Measurements from ENCODE around the gene ATP10A.

ATP10A gene

GRCh38 chr15:25797035-25797434 is 66.1 kb downstream of the ATP10A start:
- in situ Hi-C loops (cut with HindIII; ENCODE audit: low sequenced_read_pairs) = no loop called here

DNA sequence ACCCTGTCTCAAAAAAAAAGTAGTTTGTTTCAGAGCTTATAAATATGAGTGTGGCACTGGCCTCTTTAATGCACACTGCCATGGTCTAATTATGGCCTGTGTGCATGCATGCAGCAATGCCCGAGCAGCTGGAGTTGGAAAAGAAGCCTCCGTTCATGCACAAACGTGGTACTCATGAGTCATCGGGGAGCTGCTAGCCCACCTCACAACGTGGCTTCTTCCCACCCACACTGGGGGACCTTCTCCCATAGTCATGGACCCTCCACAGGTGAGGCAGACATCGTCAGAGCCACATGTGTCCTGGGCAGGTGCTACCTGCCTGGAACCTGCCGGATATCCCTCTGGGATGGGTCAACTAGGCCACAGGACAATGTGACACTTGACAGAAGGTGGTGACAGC is 66.7 kb downstream of the ATP10A start:
- in situ Hi-C loops (cut with HindIII; ENCODE audit: low sequenced_read_pairs) = no loop called here

DNA sequence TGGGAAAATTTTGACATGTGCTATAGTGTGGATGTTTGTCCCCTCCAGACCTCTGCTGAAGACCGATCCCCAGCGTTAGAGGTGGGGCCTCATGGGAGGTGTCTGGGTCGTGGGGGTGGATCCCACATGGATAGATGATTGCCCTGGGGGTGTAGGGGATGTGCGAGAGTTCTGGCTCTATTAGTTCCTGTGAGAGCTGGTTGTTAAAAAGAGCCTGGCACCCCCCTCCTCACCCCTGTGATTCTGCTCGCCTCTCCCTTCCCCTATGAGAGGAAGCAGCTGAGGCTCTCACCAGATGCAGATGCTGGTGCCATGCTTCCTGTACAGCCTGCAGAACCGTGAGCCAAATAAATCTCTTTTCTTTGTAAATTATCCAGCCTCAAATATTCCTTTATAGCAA is 67.4 kb downstream of the ATP10A start:
- in situ Hi-C loops (cut with HindIII; ENCODE audit: low sequenced_read_pairs) = no loop called here

DNA sequence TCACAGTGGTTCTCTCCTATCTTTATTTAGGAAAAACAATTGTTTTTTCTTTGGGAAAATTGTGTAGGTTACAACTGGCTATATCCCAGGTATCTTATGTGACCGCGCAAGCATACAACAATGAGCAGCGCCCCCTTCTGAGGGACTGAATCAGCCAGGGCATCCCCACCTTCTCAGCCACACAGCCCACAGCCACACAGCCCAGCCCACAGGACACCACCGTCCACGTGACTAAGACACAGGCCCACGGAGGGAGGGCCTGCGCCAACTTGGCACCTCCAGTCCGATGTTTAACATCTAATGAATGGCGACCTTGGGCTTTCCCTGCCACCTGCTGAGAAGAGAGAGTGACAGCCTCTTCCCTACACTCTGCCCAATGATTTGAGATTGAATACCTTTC is 68.1 kb downstream of the ATP10A start:
- in situ Hi-C loops (cut with HindIII; ENCODE audit: low sequenced_read_pairs) = no loop called here

DNA sequence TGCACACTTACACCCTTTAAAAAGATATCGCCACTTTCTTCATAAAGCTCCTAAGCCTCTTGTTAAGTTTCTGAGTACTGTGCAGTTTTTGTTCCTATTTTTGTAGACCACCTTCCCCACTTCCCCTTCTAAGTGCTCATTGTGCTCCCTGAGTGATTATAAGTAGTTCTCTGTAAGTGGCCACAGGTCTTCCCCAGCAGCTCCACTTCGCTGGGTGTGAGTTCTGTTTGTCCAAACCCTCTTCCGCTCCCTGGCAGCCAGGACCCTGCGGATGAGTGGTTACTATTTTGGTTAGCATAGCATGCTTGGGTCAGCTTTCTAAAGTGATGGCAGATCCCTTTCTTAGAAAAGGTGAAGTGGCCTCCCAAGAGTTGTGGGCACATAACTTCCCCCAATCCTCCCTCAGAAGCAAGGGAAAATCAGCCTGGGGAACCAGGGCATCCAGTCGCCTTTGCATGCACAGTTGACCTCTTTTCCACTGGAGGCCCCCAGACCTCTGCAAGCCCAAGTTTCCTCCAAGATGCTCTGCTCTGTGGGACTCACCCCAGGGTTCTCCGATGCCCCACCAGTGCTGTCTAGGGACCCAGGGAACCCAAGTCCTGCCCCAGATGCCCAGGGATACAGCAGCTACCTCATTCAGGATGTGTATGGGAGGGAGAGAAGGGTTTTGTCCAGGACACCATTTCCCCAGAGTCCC is 69.6 kb downstream of the ATP10A start:
- in situ Hi-C loops (cut with HindIII; ENCODE audit: low sequenced_read_pairs) = no loop called here

DNA sequence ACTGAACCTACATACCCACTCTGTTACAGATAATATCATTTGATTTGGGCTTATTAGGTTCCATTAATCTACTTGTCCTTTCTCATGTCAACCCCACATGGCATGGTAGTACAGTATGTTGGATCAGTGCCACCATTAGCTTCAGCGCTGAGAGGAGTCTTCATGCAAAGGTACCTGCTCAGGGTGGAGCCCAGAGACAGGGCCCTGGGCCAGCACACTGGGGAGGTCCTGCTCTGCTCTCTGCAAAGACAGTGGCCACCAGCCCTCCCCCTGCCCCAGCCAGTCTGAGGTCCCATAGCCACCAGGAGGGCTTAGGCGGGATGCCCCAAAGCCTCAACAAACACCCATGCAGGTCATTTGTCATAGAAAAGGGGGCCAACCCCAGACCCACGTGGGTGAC is 71.0 kb downstream of the ATP10A start:
- in situ Hi-C loops (cut with HindIII; ENCODE audit: low sequenced_read_pairs) = no loop called here

- in situ Hi-C loops (cut with HindIII; ENCODE audit: low sequenced_read_pairs) = no loop called here
These were observed 73.0 kb downstream of the ATP10A start for GRCh38 chr15:25790000-25790660.

DNA sequence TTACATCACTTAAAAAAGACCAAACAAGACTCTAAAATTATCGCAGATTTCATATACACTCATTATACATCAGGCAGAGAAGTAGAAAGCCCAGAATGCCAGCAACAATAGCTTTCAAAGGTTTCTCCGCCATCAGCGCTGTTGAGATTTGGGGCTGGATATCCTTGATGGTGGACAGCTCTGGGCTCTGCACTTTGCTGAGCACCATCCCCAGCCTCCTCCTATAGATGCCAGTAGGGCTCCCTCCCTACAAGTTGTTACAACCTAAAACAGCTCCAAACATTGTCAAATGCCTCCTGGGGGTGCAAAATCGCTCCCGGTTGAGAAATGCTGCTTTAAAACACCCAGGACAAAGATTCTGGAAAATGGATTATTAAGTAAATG is 73.5 kb downstream of the ATP10A start:
- in situ Hi-C loops (cut with HindIII; ENCODE audit: low sequenced_read_pairs) = no loop called here

- in situ Hi-C loops (cut with HindIII; ENCODE audit: low sequenced_read_pairs) = no loop called here
These were observed 73.9 kb downstream of the ATP10A start for GRCh38 chr15:25789211-25789610.

DNA sequence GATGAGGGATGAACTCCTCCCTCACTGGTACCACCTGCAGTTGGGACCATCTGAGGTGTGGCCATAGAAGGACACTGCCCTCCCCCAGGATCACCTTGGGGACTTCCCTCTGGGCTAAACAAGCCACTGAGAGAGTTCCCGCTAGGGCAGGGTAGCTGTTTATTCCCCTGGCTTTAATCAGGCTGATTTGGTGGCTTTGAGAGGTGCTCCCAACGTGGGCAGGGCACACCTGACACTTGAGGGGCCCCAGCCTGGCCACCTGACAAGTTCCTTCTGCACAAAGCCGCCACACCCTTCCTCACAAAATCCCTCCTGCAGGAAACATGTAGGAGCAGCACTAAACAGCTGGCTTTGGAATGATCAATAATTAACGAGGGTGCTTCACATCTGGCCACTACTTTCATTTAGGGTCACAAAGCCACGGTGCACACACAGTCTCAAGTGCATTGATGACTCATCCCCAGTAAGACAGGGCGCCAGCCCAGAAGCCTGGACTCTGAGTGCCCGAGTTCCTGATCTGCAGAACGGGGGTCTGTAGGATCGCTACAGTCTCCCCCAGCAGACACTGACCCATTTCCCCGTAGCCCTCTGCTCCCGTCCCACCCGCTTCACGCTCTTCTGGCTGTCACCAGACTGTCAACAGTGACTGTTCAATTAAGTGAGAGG is 75.1 kb downstream of the ATP10A start:
- in situ Hi-C loops (cut with HindIII; ENCODE audit: low sequenced_read_pairs) = no loop called here

DNA sequence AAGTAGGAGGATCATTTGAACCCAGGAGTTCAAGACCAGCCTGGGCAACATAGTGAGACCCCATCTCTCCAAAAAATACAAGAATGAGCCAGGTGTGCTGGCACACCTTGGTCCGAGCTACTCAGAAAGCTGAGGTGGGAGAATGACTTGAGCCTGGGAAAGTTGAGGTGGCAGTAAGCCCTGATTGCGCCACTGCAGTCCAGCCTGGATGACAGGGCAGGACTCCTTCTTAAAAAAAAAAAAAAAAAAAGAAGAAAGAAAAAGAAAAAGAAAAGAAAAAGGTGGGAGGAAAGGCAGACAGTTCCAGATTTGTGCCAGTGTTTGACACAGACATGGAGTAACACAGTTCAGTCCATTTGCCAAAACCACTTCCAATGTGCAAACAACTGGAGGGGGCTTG is 75.7 kb downstream of the ATP10A start:
- in situ Hi-C loops (cut with HindIII; ENCODE audit: low sequenced_read_pairs) = no loop called here

DNA sequence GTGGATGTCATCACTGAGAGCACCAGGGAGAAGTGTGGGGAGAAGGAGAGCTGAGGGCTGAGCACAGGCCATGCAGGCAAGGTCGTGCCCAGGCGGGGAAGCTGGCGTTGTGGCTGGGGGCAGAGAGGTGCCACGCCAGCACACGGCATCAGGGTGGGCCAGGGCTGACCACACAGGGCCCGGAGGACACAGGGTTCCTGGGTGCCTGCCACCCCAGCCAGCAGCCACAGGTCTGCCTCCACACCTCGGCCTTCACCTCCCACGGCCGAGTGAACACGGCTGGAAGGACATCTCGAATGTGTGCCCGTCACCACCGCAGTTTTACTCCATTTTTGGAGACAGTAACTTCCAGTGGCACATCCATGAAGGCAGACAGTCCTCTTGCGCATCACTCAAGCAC is 77.1 kb downstream of the ATP10A start:
- in situ Hi-C loops (cut with HindIII; ENCODE audit: low sequenced_read_pairs) = no loop called here

DNA sequence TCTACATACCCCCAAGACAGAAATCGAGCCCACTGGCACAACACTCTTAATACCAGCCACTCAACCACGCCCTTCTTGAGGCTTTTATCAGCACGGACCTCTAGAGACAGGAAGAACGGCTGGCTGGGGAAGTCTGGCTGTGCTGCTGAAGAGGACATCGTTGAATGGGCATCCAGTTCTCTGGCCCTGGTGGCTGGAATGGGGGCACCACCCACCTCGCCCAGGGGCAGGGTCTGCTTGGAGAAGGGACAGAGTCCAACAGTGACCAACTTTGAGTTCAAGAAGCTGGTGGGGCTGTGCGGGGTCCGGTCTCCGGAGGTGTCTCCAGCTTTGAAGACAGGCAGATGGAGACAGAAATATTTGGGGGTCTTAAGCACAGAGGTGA is 77.5 kb downstream of the ATP10A start:
- in situ Hi-C loops (cut with HindIII; ENCODE audit: low sequenced_read_pairs) = no loop called here

GRCh38 chr15:25784876-25785640 is 78.1 kb downstream of the ATP10A start:
- in situ Hi-C loops (cut with HindIII; ENCODE audit: low sequenced_read_pairs) = no loop called here

GRCh38 chr15:25783607-25784540 is 79.3 kb downstream of the ATP10A start:
- in situ Hi-C loops (cut with HindIII; ENCODE audit: low sequenced_read_pairs) = no loop called here

- in situ Hi-C loops (cut with HindIII; ENCODE audit: low sequenced_read_pairs) = no loop called here
These were observed 80.0 kb downstream of the ATP10A start for GRCh38 chr15:25783134-25783533.

DNA sequence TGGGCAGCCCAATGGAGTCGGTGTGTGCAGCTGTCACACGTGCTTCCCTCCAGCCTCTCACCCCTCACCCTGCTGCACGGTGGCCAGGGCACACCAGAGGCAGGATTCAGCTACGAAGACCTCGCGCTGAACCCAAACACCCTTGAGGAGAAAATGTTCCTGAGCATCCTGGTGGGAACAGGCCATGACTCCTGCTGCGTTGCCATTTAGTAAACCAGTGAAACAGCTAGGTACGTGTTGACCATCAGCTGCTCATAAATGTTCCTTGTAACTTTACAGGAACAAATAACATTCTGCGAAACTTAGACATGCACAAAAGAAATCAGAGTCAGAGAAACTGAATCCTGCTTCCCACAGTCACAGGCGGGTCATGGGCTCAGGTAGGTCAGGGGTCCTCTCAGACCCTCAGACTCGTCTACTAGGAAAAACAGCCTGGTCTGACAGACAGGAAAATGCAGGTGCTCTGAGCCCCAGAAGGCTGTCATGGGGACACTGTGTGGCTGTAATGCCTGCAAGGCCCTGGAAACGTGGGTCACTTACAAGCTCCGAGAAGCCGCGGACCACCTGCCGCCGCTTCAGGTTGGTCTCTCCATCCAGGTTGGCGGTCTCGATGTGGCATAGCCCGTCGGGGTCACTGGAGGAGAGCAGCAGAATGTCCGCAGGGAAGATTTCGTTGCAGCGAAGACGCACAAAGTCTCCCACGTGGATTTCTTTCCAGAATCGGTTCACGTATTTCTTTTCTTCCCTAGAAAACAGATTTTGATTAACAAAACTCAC is 82.5 kb downstream of the ATP10A start:
- in situ Hi-C loops (cut with HindIII; ENCODE audit: low sequenced_read_pairs) = no loop called here

DNA sequence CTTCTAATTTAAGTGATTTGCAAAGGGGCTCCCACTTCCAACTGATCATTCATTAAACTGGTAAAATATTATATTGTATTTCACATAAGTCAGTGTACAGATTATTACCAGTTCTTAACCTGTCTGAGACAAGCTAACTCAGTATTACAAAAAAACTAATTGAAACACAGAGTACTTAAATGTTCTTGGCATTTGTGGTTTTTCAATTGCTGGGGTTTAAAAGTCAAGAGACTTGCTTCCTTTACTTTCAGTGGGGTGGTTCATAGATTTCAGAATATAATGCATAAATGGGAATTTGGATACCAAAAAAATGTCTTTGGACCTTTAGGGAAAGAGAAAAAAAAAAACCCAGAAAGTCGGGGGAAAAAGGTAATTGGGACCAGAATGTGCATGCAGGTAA is 85.0 kb downstream of the ATP10A start:
- in situ Hi-C loops (cut with HindIII; ENCODE audit: low sequenced_read_pairs) = no loop called here

DNA sequence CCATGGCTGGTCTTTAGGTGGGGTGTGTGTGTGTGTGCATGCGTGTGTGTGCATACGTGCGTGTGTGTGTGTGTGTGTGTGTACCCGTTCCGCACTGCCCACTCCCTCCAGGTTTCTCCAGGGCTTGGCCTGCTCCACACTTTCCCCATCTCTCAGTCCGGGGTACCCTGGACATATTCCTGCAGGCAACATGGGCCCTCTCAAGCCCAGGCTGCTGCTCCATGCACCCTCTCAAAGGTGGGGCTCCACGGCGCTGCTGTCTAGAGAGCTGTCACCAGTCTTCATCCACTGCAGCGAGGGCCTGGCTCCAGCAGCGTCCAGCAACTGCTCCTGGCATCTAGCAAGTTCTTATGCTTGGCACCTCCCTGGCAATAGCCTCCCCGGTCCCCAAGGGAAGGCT is 86.1 kb downstream of the ATP10A start:
- in situ Hi-C loops (cut with HindIII; ENCODE audit: low sequenced_read_pairs) = no loop called here
